Cardiac muscle cell (in vitro differentiated cells and primary cell): Measurements from ENCODE around the gene CYFIP1. TPM values are rescaled to one million over a fixed set of nuclear protein-coding genes. Genes with fewer than 3 reads are reported as not detected.

Experiments
- DNase-seq, 2 donors: peaks; one replicate each; pipeline versions ENCODE4 v3.0.0 to v3.0.0-alpha.2; 2010 to 2017; ENCODE audit warnings: low read depth in 1 of 2, low spot score in 1 of 2
- H3K27ac ChIP-seq: fragments of 200-600 bp; sonication (generic); 2 replicates; pipeline ENCODE4 v1.5.1; 2016
- H3K27me3 ChIP-seq: fragments of 200-600 bp; sonication (generic); 2 replicates; pipeline ENCODE4 v1.6.0; 2016; ENCODE audit warnings: control low read depth
- H3K36me3 ChIP-seq: fragments of 200-600 bp; sonication (generic); 2 replicates; pipeline ENCODE4 v1.5.1; 2016; ENCODE audit warnings: control low read depth
- H3K4me1 ChIP-seq: fragments of 200-600 bp; sonication (generic); 2 replicates; pipeline ENCODE4 v1.8.1; 2017; ENCODE audit warnings: low read depth, mild to moderate bottlenecking, mixed run types
- H3K4me3 ChIP-seq: fragments of 200-600 bp; sonication (generic); 2 replicates; pipeline ENCODE4 v1.5.1; 2016; ENCODE audit warnings: mild to moderate bottlenecking
- H3K9me3 ChIP-seq: fragments of 200-600 bp; sonication (generic); 2 replicates; pipeline ENCODE4 v1.5.1; 2017; ENCODE audit warnings: low read depth, mild to moderate bottlenecking, control low read depth
- polyA plus RNA-seq: library from polyadenylated mRNA; unstranded; fragments of >200 nt; fragmentation: Nextera tagmentation; extraction: Ambion mirVana; gene quantifications from 2 replicates; pipeline ENCODE4 v1.2.1, GENCODE V29; 2016
- total RNA-seq: library from RNA; depleted of rRNA; stranded (reverse); fragments of >200 nt; gene quantifications from 2 replicates; pipeline ENCODE4 v1.2.3, GENCODE V29; 2016
- TF ChIP-seq, protein P1 (sequence below): IDR thresholded peaks from 2 replicates; pipeline ENCODE4 v1.5.1; 2012; ENCODE audit warnings: low read depth, mild to moderate bottlenecking, low read length

The CYFIP1 gene
- total and polyA plus RNA-seq, 2 experiments from 2014 or later: 32.9 to 38.7 TPM

DNA sequence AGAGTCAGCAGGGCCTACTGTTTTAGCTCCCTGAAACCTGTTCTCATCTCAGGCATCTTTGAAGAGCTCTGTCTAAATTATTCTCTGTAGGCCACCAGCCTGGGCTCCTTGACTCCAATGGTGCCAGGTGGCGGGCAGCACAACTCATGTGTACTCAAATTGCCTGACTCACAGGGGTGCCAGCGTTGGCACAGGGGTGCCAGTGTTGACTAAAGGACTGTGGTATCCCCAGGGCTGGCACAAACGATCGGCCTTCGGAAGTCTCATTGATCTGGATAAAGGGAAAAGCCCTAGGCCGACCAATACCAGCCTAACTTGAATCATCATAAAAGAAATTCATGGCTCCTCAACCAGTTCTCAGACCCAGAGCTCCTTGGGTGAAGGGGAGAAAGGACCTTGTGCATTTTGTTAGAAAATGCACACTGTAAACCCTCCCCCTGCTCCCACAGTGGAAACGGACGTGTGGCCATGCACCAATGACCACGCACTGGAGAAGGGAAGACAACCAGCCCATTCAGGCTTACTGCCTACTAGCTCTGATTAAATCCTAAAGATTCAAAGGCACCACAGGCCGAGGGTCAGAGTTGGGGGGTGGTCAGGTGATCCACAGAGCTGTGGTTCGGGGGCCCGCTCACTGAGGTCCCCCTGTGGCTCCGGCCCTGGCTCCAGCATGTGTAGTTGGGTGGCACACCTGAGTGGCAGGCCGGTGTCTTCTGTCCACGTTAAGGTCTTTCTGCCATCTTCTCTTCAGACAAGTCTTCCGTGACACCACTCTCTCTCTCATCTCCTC is 72.8 kb downstream of the CYFIP1 start:
- H3K27me3 ChIP-seq: no peaks in the 10 kb centered on the region
- H3K36me3 ChIP-seq: peaks cover 33% of the 10 kb centered on the region
- DNase-seq: no peak
- TF ChIP-seq, protein P1, sequence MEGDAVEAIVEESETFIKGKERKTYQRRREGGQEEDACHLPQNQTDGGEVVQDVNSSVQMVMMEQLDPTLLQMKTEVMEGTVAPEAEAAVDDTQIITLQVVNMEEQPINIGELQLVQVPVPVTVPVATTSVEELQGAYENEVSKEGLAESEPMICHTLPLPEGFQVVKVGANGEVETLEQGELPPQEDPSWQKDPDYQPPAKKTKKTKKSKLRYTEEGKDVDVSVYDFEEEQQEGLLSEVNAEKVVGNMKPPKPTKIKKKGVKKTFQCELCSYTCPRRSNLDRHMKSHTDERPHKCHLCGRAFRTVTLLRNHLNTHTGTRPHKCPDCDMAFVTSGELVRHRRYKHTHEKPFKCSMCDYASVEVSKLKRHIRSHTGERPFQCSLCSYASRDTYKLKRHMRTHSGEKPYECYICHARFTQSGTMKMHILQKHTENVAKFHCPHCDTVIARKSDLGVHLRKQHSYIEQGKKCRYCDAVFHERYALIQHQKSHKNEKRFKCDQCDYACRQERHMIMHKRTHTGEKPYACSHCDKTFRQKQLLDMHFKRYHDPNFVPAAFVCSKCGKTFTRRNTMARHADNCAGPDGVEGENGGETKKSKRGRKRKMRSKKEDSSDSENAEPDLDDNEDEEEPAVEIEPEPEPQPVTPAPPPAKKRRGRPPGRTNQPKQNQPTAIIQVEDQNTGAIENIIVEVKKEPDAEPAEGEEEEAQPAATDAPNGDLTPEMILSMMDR: no peak
- H3K9me3 ChIP-seq: no peaks in the 10 kb centered on the region
- H3K4me1 ChIP-seq: no peaks in the 10 kb centered on the region
- no peak overlapping the region for H3K4me3 ChIP-seq
- H3K27ac ChIP-seq: no peak overlapping the region

DNA sequence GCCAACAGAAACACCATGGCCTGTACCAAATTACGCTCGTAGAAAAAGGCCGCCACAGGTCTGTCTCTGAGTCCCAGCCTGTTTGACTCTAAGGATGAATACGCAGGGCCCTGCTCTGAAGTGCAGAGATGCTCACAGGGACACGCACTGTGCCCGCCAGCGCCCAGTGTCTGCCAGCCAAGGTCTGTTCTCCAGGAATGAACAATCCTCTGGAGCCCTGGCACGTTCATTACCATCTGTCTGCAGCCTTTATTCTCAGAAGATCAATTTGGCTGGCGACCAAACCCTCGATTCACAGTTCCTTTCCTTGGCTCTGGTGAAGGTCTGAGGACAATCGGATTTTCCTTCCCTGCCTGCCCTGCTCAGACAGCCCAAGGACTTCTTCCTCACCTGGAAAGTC is 75.4 kb downstream of the CYFIP1 start:
- Histone ChIP-seq H3K36me3 (peaks cover 22% of the 10 kb centered on the region), H3K27ac (no peak overlapping the region), H3K4me1 (no peaks in the 10 kb centered on the region), H3K4me3 (no peak overlapping the region), H3K9me3 (no peaks in the 10 kb centered on the region), H3K27me3 (no peaks in the 10 kb centered on the region)
- no peak for DNase-seq
- TF ChIP-seq, protein P1: no peak

DNA sequence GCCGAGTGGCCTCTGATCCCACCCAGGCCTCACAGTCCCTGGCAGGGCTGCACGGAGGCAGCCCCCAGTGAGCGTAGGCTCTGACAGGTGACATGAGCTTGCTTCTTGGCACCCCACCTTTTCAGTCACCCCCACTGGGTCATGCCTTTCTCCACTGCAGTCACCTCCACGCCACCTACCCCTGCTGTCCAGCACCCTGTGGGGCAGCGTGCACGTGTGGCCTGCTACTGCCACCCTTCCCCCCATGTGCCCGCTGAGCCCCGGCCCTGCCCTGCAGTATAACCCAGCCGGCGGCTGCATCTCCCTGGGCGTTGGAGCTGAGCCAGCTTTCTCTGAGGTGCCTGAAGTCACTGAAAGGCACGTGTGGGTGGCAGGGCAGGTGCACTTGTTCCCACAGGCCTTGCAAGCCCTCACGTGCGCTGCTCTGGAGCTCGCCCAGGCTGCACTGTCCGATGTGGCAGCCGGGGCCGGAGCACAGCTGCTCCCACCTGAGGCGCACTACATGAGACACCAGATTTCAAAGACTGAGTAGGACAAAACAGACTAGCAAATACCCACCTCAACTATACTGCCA is 76.1 kb downstream of the CYFIP1 start:
- DNase-seq: no peak
- H3K27ac ChIP-seq: no peak overlapping the region
- no peaks in the 10 kb centered on the region for H3K27me3 ChIP-seq
- H3K4me3 ChIP-seq: no peak overlapping the region
- H3K36me3 ChIP-seq: peaks cover 18% of the 10 kb centered on the region
- TF ChIP-seq, protein P1: no peak
- H3K9me3 ChIP-seq: no peaks in the 10 kb centered on the region
- no peaks in the 10 kb centered on the region for H3K4me1 ChIP-seq

DNA sequence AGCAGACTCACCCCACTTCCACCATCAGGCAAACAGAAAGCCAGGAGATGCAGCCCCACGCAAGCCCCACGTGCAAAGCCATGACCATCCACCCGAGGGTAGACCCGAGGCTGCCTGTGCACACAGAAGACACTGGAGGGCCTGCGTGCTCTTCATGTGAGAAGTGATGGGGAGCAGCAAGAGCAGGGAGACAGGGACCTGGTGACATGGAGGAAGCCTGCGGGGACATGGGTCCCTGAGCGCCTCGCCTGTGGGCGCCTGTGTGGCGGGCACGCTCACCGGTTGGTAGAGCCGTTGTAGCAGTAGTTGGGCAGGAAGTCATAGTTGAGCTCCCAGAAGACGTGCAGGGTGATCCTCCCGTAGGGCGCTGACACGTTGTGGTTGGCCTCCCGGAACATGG is 76.7 kb downstream of the CYFIP1 start:
- Histone ChIP-seq H3K4me3 (no peak overlapping the region), H3K4me1 (no peaks in the 10 kb centered on the region), H3K36me3 (peaks cover 14% of the 10 kb centered on the region), H3K9me3 (no peaks in the 10 kb centered on the region), H3K27me3 (no peaks in the 10 kb centered on the region), H3K27ac (no peak overlapping the region)
- TF ChIP-seq, protein P1: no peak
- DNase-seq: no peak

DNA sequence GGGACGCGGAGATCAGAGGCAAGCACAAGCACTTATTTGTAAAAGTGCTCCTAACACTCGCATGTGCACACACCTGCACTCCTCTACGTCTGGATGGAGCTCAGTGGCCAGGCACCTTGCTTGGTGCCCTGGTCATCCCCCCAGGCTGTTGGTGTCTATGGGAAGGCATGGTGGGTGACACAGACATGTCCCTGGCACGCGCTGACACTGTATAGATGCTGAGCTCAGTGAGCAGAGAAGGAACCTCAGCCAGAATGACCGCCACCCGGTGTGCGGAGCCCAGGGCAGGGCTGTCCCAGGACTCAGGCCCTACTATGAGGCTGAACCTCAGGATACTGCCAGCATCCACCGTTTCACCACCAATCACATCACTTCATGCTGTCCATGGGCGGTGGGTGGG is 77.2 kb downstream of the CYFIP1 start:
- Histone ChIP-seq H3K36me3 (peaks cover 14% of the 10 kb centered on the region), H3K9me3 (no peaks in the 10 kb centered on the region)
- no peak for DNase-seq

More for the DNA sequence above, 77.2 kb downstream of the CYFIP1 start:
- TF ChIP-seq, protein P1: no peak
- no peaks in the 10 kb centered on the region for H3K4me1 ChIP-seq
- no peak overlapping the region for H3K27ac ChIP-seq
- no peaks in the 10 kb centered on the region for H3K27me3 ChIP-seq
- no peak overlapping the region for H3K4me3 ChIP-seq
